DLD1 (cell line): Measurements from ENCODE around the gene EMX2.

Source experiments
- in situ Hi-C: cut with HindIII; loops from 2 replicates; pipeline ENCODE4 v1.10.0; 2017; ENCODE audit warnings: low sequenced_read_pairs

EMX2 gene

DNA sequence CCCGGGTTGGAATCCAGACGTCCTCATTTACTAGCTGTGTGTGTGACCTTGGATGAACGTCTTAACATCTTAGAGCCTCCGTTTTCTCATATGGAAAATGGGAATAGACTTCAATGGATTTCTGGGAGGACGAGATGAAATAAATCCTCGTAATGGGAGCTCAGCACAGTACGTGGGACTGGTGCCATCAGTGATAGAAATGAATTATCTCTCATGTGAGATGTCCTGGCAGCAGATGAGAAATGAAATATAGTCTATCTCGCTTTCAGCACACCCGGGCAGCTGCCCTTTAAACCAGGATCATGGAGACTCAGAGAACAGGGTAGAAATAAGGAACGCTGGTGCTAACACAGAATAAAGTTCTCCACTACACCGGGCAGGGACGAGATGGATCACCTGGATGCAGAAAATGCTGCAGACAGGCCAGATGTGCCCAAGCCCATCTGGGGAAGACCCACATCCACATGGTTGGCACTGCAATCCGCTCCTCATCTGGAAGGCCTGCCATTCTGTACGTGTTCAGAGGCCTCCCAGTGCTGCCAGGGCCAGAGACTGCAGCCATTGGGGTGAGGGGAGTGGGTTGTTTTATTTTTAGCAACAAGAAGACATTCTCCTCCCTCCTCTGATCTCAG lies 11.1 kb upstream of the EMX2 start:
- in situ Hi-C loops, result no loop called here

DNA sequence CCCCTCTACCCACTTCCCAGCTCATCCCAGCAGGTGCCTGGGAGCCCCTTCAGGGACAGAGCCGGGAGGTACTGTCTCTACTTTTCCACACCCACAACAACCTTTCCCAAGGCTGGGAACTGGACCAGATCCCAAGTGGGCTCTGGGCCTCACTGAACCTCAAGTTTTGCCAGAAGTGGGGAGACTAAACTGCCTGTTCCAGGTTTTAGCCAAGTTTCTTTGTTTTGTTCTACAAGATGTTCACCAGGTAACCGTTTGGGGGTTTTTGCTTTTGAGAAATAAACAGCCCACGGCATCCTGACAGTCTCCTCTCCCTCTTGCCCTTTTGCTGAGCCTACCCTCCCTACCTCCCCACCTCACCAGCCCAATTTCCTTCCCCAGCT lies 10.6 kb upstream of the EMX2 start:
- in situ Hi-C loops, result no loop called here

DNA sequence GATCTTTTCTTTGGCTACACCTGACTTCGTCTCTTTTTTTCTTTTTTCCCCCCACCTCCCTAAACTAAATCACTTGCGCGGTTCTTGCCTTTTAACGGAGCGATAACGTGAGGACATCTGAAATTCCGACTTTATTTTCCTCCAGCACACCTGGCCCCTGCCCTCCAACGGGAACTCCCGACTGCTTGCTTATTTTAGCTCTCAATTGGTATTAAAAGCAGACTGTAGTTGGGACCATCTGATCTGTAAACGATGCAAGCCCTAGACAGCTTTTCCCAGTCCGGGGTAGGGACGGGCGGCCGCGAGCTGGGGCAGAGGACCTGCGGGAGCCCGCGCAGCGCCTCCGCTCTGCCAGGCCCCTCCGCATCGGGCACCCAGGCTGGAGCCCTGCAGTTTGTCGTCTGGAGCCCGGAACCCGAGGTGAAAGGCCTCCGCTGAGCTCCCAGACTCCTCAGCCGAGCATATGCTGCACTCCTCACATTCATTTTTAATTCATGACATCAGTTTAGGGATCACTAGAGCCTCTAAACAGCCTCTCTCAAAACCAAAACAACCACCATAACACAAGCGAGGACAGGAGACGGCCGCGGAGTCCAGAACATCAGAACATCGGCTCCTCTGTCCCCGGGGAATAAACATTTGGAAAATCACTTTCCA lies 10.0 kb upstream of the EMX2 start:
- in situ Hi-C loops, result no loop called here

DNA sequence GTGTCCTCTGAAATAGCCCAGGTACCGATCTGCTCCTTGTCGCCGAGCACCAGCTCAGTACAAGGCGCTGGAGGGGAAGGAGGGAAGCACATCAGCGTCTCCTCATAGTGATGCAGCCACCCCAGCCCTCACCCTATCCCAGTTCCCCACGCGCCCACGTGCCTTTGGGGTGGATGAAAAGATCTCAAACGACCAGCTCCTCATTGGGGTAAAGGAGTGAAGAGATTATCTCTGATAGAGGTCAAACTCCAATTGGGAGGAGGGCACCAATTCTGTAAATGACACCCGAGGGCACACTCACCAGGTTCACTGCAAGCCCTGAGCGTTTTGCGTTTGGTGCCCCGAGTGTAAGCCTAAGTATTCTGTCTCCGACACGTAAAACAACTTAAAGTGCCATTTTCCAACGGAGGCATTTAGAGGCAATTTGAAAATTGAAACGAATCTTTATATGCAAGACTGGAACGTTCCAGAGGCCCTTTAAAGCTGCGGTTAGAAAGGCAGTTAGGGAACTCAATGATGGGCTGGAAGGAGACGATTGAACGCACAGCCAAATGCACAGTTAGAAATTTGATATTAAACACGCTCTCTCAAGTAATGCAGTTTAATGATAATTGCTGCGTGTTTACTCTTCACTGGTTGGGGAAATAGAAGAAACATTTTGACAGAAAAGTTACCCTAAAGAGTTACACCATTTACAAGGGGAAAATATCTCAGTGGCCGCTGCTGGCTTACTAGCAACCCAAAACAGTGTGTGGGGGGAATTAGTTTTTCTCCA lies 8.9 kb upstream of the EMX2 start:
- in situ Hi-C loops, result no loop called here

DNA sequence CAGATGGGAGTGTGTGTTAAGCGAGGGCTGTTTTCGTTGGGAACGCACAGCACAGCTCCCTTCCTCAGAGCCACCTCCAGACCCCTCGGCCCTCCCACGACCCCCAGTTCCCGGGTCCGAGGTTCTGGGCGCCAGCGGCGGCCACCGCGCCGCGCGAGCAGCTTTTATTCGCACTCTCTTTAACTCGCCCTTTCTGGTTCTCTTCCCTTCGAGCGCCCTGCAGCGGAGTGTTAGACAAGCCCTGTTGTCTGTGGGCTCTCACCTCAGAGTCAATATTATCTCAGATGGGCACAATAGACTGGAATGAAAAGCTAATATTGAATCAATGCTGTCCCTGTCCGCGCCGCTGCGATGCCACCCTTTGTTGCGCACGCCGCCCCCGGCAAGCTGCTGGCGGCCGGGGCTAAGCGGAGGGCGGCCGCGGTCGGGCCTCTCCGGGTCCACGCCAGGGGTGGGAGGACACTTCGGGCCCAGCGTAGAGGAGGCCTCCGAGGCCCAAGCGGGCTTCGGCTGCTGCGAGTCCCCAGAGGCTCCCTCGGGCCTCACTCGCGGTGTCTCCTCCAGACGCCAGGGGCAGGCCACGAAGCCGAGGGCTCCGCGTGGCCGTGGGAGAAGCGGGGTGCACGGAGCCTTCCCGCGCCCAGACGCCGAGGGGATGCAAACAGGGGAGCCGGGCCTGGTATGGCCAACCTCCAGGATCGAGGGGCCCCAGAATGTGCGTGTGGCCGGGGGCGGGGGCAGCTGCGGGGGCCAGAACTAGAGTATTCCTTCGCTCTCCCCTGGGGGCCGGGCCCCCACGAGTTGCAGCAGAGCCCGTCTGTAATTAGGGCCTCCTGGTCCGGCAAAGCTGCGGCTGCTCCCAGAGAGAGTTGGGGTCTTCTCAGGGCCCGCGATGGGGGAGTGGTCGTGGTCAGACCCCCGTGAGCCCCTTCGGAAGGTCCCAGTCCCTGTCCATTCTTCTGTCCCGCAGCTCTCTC lies 7.9 kb upstream of the EMX2 start:
- in situ Hi-C loops, result no loop called here

DNA sequence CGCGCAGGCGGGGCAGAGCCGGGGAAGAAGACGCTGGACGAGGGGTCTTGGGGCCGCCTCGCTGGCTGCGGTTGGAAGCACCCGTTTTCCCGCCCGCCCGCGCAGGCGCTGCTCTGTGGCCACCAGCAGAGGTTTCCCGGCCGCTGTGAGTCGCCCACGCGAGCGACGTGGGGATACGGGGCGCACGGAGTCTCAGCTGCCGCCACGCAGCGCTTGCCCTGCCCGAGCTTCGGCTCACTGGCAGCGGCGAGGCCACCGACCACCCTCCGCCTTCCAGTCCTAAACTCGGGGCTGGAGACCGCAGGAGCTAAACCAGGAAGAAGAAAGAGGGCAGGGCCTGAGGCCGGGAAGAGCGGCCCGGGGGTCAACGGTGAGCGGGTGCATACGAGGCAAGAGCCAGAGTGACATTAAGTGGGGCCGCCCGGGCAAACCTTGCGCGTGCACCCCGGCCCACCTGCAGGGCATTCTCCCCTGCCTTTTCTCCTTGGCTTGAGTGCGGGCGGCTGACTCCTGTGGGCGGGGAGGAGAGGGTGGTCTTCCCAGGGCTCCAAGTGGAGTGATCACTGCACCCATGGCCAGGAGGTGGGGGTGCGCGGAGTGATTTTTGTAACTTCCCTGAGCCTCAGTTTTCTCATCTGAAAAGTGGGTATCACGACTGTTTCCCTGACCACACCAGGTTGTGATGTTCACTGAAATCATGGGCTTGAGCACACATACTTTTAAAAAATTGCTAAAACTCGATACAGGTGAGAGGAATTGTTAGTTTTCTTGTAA lies 7.1 kb upstream of the EMX2 start:
- in situ Hi-C loops, result no loop called here

DNA sequence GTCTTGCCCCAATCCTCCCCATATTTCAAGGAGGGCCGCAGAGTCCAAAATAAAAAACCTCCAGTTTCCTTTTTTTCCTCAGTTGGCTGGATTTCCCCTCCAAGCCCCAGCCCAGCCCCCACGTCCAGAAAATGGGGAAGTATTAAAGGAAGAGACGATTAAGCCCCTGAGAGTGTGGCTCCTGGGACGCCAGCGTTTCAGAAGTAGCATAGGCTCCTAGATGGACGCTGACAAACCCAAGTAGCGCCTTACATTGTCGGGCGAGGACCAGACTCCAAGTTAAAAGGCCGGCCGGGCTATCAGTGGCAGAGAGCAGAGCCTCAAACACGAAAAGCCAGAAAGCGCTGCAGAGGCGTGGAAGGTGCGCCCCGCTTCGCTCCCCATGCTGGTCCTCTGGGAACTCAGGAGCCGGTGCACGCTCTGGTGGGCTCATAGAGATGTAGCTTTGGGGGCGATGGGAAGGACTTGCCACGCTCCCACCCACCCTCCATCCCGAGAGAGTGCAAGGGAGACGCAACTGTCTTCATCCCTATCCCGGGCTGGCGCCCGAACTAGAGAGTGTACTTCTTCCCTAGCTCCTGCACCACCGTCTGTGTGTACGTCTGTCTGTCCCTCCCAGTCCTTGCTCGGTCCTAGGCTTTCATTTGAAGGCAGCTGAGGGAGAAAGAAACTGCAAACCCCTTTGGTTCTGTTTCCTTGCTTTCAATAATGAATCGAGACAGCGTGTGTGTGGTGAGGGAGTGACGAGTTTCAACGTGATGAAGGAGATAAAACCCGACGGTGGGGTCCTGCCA lies 6.3 kb upstream of the EMX2 start:
- in situ Hi-C loops, result no loop called here

DNA sequence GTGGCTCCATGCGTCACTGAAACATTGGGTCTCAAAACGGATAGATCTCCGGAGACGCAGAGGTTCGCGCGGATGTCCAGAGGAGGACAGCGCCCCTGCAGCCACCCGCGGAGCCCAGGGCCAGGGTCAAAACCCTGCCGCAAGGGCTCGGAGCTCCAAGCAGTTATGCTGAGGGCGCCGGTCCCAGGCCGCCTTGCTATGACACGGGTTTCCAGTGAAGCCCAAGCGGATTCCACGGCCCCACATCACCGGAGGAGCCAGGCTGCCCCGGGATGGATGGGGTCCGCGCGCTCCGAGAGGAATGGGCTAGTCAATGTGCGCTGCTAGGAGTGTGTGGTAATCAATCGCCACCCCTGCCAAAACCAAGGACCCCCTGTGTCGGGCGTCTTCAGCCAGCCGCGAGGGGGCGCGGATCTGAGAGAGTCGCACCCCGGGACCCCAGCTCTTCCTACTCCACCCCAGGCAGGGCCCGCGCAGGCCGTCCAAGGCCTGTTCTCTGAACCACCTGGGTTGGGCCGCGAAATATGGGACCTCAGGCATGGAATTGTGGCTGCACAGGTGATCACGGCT lies 5.6 kb upstream of the EMX2 start:
- in situ Hi-C loops, result no loop called here

DNA sequence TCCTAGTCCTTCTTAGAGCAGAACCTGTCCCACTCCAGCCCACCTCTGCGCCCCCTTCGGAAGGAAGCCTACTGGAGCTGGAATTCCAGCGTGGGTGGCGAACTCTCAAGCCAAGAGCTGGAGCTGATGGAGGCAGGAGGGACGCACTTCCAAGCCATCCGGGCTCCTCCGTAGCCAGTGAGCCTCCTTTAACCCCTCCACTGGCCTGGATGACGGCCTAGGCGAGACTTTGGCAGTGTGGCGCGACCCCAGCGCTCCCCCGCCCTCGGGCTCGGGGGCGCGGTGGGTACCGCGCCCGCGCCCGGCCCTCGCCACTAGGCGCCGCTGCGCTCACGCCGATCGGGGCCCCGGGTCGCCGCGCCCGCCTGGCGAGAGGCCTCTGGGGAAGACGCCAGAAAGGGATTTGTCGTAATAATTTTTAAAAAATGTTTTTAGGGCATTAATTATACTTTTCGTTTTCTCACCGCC lies 5.1 kb upstream of the EMX2 start:
- in situ Hi-C loops, result no loop called here

DNA sequence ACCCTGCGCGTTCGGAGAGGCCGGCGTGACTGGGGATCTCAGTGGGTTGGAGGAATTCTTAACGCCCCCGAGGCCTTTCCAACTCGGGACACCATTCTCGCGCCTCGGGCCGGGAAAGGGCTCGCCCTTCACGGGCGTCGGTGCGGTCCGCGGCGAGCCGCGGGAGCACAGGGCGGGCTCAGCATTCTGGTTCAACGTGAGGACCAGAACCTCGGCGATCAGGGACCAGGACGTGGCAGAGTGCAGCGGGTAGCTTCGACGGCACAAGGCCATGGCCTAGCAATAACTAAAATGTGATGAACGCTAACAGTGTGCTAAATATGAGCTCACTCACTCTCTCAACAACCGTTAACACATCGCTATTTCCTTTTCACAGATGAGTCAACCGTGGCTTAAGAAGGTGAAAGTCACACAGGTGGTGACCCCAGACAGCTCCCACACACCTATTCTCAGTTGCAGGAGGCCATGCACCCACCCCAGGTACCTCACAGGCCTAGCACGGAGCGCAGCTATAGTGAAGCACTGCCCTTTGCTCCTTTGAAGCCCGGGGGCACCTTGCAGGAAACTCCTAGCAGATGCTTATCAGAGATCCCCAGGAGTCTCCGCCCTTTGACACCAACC lies 4.5 kb upstream of the EMX2 start:
- in situ Hi-C loops, result no loop called here

DNA sequence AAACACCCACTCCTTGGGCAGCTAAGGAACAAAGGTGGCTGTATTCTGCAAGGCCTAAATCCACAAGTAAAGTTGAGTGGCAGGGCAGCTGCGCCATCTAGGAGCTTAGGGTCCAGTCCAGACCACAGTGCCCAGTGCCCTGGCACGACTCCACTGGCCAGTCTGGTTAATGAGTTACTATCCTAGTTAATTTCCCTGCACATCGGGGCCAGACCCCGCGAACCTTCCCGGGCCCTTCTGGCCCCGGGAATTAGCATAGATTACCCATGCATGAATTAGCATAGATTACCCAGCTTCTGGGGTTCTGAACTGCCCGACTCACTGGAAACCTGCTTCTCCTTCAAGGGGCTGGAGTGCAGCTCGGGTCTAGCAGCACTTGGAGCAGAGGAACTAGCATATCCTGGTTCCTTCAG lies 3.2 kb upstream of the EMX2 start:
- in situ Hi-C loops, result no loop called here

DNA sequence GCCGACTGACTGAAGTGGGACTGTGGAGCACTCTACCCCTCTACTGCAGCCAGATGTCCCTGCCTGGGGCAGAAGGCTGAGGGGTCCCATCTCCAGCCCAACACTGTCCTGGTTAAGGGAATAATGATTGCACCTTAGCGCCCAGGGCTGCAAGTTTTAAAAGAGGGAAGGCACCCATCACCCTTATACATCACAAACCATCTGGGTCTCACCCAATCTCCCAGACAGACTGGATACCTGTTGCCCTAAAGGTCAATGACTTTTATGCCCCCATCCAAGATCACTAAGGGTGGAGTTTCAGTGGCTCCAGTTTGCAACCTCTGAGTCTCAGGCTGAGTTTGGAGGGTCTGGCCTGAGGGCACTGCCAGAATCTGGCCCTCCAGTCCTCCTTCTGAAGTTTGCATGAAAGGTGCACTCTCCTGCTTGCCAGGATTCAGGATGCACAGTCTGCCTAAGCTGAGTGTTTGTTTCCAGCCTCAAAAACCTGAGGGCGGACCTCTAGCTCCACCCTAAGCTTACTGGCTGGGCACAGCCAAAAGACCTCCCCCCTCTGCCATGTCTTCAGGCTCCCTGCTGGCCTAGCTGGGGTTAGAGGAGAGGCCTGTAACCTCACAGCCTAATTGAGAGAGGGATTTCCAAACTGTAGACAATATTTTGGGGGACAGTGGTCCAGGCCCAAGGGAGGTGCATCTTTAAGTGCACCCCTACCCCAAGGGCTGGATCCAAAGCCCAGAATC lies 2.5 kb upstream of the EMX2 start:
- in situ Hi-C loops, result no loop called here

DNA sequence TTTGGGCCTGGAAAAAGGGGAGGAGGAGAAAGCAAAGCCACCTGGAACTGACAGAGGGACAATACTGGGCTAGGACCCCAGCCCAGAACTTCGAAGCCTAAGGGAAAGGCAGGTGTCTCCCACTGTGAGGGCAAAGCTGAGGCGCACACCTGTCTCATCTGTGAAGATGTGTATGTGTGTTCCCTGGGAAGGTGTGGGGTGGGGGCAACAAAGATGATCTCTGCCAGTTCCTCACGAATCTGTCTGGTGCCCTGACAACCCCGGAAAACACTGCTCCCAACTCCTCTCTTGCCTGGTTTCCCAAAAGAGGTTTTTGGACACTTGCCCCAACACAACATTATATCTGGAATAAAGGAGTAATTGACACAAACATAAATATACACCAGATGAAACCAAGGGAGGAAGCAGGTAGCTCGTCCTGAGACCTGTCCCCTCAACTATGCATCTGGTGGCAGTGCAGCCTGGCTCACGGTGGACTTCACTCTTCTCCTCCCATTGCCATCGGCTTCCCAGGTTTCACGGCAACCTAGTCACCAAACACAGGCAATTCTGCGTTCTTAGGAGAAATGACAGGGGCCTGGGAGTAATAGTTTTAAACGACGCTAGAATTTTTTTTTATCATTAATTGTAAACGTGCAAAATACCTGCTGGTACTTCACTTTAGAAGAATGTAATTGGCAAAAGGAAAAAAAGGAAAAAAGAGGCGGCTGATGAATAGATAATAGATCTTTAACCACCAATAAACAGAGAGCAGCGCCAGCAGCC lies 1.7 kb upstream of the EMX2 start:
- in situ Hi-C loops, result no loop called here

DNA sequence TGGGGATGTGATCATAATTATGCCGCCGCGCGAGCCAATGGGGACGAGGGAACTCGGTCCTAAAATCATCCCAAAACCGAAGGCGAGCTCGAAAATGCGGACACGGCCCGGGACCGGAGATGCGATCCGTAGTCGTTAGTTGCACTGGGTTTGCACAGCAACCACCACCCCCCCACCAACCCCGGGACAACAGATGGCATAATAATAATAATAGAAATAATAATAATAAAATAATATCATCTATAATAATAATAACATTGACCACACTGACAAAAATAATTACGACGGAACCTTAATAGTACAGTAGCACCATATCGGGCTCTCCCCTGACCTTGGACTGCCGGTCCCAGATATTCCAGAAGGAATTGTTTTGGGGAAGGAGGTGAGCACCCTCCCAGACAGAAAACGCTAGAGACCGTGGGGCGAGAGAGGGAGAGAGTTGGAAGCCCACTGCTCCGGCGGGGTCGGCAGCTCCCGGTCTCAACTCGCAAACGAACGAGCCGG lies 1.1 kb upstream of the EMX2 start:
- in situ Hi-C loops, result no loop called here

DNA sequence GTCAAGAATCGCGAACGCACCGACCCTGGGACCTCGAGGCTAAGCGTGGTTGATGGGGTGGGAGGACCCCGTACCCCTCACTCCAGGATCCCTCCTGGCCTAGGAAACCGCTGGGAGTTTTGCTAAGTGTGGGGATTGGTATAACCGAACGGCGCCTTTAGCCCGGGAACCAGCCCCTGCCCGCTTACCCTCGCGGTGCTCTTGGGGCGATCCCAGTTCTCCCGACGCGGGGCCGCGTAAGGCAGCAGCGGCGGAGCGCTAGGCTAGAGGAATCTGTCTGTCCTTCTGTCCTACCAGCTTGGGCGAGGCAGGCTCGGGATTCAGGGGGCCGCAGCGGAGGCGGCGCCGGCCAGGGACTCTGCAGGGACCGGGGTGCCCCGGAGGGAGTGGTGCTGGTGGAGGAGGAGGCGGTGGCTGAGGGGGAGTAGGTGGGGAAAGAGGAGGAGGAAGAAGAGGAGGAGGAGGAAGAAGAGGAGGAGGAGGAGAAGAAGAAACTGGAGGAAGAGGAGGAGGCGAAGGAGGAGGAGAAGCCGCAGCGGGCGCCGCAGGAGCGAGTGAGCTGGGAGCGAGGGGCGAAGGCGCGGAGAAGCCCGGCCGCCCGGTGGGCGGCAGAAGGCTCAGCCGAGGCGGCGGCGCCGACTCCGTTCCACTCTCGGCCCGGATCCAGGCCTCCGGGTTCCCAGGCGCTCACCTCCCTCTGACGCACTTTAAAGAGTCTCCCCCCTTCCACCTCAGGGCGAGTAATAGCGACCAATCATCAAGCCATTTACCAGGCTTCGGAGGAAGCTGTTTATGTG lies 439 bp upstream of the EMX2 start:
- in situ Hi-C loops, result no loop called here
